HFFc6 (cell line): Measurements from ENCODE around the gene UNC5B. TPM values are rescaled to one million over a fixed set of nuclear protein-coding genes. Genes with fewer than 3 reads are reported as not detected.

Experiments used
- DNase-seq: peaks from one replicate; pipeline ENCODE4 v3.0.0-alpha.2; 2018
- H3K27ac Mint-ChIP-seq: 2 replicates; pipeline ENCODE4 v1.8.0; 2020; ENCODE audit warnings: mild to moderate bottlenecking, mixed read lengths
- H3K27me3 Mint-ChIP-seq: 2 replicates; pipeline ENCODE4 v1.8.0; 2021; ENCODE audit warnings: mild to moderate bottlenecking, moderate library complexity, mixed read lengths; ENCODE audit not compliant: insufficient read depth
- H3K36me3 Mint-ChIP-seq: 2 replicates; pipeline ENCODE4 v1.8.0; 2021; ENCODE audit warnings: low read depth, mixed read lengths
- H3K4me1 Mint-ChIP-seq: 2 replicates; pipeline ENCODE4 v1.8.0; 2020; ENCODE audit warnings: low read depth, mixed read lengths
- H3K4me3 Mint-ChIP-seq: 2 replicates; pipeline ENCODE4 v1.8.0; 2020; ENCODE audit warnings: mild to moderate bottlenecking, moderate library complexity, mixed read lengths
- H3K9me3 Mint-ChIP-seq: 2 replicates; pipeline ENCODE4 v1.8.0; 2020; ENCODE audit warnings: mild to moderate bottlenecking, mixed read lengths
- CTCF ChIP-seq: fragments of 200-600 bp; sonication (generic); IDR thresholded peaks from 2 replicates; pipeline ENCODE4 v1.5.0; 2021; ENCODE audit warnings: antibody characterized with exemption, mild to moderate bottlenecking
- total RNA-seq, 6 experiments: library from RNA; stranded (reverse); fragmentation: NEBNext Ultra II Directional; extraction: Animal tissue kit (Norgen Biotek cat#: 25700); gene quantifications; 2 replicates in 1 of 6; 3 replicates in 5 of 6; pipeline ENCODE4 v1.2.3, GENCODE V29; 2021

UNC5B gene
- total RNA-seq, 6 experiments from 2014 or later: 5.2 to 11.6 (median 5.7) TPM

GRCh38 chr10:71248210-71248609 is 35.8 kb downstream of the UNC5B start:
- no peak for TF ChIP-seq CTCF
- Mint-ChIP-seq H3K27ac (no peak overlapping the region), H3K36me3 (no peaks in the 10 kb centered on the region), H3K4me1 (peaks cover 33% of the 10 kb centered on the region), H3K9me3 (no peaks in the 10 kb centered on the region), H3K27me3 (no peaks in the 10 kb centered on the region; the same call in 1 of the 2 replicates), H3K4me3 (no peak overlapping the region)
- DNase-seq: no peak

DNA sequence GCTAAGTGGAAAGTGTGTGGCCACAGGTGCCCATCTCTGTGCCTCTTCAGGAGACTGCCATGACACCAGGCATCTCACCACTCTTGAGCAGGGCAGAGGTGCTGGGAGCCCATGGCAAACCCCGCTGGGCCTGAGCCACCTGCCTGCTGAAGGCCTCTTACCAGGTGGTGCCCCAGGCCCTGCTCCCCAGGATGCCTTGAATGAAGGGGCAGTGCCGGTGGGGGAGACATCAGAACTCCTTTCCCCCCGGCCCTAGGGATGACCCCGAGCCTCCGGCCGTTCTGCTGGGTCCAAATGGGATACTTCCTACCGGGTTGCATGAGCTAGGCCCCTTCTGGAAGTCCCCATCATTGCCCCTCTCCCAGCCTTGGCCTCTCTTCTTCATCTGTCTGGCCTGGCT is 37.6 kb downstream of the UNC5B start:
- H3K9me3 Mint-ChIP-seq: no peaks in the 10 kb centered on the region

DNA sequence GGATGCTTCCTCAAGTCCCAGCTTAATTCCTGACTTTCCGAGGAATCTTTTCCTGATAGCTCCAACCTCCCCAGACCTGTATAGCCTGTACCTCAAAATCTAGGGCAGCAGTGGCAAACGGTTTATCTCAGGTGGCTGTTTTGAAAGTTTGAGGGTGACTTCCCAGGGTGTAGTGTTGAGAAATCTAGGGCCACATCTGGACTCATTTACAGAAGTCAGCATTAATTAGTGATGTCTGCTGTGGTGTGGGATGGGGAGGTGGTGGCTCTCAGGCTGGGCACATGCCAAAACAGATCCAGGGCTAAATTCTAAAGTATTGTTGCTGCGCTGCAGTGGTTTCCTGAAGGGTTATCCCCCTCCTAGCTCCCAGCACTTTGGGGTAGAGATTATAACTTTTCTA is 38.0 kb downstream of the UNC5B start:
- Mint-ChIP-seq H3K27me3 (no peaks in the 10 kb centered on the region; the same call in 1 of the 2 replicates), H3K4me1 (peaks cover 23% of the 10 kb centered on the region), H3K4me3 (no peak overlapping the region), H3K36me3 (no peaks in the 10 kb centered on the region), H3K27ac (no peak overlapping the region), H3K9me3 (no peaks in the 10 kb centered on the region)
- no peak for TF ChIP-seq CTCF
- DNase-seq: no peak

More for the DNA sequence above, 37.6 kb downstream of the UNC5B start:
- no peak overlapping the region for H3K27ac Mint-ChIP-seq
- no peak overlapping the region for H3K4me3 Mint-ChIP-seq
- no peaks in the 10 kb centered on the region; the same call in 1 of the 2 replicates for H3K27me3 Mint-ChIP-seq
- peaks cover 22% of the 10 kb centered on the region for H3K4me1 Mint-ChIP-seq
- no peaks in the 10 kb centered on the region for H3K36me3 Mint-ChIP-seq
- no peak for TF ChIP-seq CTCF
- DNase-seq: no peak

DNA sequence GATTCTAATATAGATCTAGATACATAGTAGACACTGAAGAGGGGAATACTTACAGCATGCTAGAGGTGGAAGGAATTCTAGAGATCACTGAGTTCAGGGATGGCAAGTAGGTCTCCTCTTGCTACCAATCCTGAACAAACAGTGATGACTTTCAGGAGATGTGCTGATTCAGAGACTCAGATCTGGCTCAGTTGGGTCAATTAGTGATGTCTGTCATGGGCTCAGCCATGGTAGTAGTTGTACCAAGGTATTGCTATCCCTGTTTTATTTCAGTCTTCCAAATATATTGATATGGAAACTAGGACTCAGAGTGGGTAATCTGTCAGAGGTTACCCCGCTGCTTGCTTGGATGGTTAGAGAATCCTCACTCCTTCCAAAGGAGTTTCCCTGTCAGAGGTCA is 38.5 kb downstream of the UNC5B start:
- TF ChIP-seq CTCF: no peak
- H3K4me3 Mint-ChIP-seq: no peak overlapping the region
- H3K9me3 Mint-ChIP-seq: no peaks in the 10 kb centered on the region
- no peaks in the 10 kb centered on the region for H3K36me3 Mint-ChIP-seq
- no peaks in the 10 kb centered on the region; the same call in 1 of the 2 replicates for H3K27me3 Mint-ChIP-seq
- H3K27ac Mint-ChIP-seq: no peak overlapping the region
- peaks cover 27% of the 10 kb centered on the region for H3K4me1 Mint-ChIP-seq
- no peak for DNase-seq

- DNase-seq: no peak
- no peaks in the 10 kb centered on the region for H3K9me3 Mint-ChIP-seq
- H3K36me3 Mint-ChIP-seq: no peaks in the 10 kb centered on the region
- H3K27ac Mint-ChIP-seq: no peak overlapping the region
- no peaks in the 10 kb centered on the region; the same call in 1 of the 2 replicates for H3K27me3 Mint-ChIP-seq
- H3K4me3 Mint-ChIP-seq: no peak overlapping the region
- peaks cover 31% of the 10 kb centered on the region for H3K4me1 Mint-ChIP-seq
- TF ChIP-seq CTCF: no peak
Measured at GRCh38 chr10:71251319-71251718, 38.9 kb downstream of the UNC5B start.

DNA sequence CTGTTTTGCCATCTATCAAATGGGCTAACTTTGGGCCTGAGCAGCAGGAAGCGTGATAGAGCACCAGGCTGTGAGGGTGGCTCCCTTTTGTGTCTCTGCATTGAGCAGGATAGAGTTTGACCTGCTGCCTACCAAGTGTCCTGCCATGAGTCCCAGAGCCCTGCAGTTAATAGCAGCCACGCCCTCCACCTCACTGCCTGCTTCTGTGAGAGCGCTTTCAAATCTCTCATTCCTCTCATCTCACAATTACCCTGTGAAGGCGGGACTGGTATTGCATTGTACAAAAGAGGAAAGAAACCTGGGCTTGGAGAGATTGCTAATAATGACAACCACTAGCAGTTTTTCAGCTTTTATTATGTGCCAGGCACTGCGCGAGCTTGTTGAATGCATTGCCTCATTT is 39.9 kb downstream of the UNC5B start:
- no peak for TF ChIP-seq CTCF
- peaks cover 22% of the 10 kb centered on the region for H3K4me1 Mint-ChIP-seq
- no peak overlapping the region for H3K4me3 Mint-ChIP-seq
- DNase-seq: no peak
- no peaks in the 10 kb centered on the region; the same call in 1 of the 2 replicates for H3K27me3 Mint-ChIP-seq
- H3K36me3 Mint-ChIP-seq: no peaks in the 10 kb centered on the region
- no peak overlapping the region for H3K27ac Mint-ChIP-seq
- no peaks in the 10 kb centered on the region for H3K9me3 Mint-ChIP-seq
